C4-2B (cell line): ENCODE data around the gene CBX5.
A peak's percentile ranks its signal among the peaks of the same experiment; 100 is the strongest.

ENCODE experiments used
- H3K27ac ChIP-seq: fragments of 450-650 bp; 2 replicates; pipeline ENCODE4 v1.5.1; 2017
- ZFX ChIP-seq: fragments of 450-650 bp; IDR thresholded peaks from 2 replicates; pipeline ENCODE4 v1.6.1; 2017
- TF ChIP-seq, protein P1 (sequence below): fragments of 450-650 bp; conservative IDR thresholded peaks from 2 replicates; pipeline ENCODE4 v1.5.1; 2017; ENCODE audit warnings: mild to moderate bottlenecking

Gene CBX5

DNA sequence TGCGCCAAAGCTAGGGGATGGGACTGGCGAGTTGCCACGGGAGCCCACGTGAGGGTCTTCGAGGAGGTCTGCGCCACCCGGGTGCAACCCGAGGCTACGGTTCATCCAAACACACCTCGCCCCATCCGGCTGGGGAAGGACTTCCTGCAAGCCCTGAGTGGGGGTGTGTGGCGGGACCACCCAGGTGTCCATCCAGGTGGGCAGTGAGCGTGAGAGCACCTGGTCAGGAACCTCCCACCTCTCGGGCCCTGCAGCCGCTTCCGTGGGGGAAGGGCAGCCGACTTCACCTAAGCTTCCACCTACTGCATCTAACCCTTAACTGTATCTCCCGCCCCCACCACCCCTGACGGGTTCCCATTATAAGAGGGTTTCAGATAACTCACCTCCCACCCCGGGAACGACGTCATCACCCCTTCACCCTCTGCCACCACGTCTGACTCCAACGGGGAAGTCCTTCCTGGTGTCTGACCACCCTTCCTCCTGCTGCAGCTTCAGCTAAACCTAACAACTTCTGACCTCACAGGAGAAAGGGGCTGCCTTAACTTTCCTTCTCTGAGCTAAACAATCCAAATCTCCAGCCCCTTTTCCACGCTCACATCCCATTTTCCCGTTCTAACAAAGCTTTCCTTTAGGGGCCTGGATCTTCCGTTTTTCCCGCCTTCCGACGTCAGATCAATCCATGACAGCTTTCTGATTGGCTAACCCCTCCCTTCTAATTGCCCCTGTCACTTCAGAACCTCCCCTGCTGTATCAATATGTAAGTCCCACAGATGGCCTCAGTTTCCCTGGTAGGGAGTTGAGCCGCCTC, 63.7 kb downstream of the CBX5 start:
- H3K27ac ChIP-seq = no peak overlapping the region
- TF ChIP-seq, protein P1, sequence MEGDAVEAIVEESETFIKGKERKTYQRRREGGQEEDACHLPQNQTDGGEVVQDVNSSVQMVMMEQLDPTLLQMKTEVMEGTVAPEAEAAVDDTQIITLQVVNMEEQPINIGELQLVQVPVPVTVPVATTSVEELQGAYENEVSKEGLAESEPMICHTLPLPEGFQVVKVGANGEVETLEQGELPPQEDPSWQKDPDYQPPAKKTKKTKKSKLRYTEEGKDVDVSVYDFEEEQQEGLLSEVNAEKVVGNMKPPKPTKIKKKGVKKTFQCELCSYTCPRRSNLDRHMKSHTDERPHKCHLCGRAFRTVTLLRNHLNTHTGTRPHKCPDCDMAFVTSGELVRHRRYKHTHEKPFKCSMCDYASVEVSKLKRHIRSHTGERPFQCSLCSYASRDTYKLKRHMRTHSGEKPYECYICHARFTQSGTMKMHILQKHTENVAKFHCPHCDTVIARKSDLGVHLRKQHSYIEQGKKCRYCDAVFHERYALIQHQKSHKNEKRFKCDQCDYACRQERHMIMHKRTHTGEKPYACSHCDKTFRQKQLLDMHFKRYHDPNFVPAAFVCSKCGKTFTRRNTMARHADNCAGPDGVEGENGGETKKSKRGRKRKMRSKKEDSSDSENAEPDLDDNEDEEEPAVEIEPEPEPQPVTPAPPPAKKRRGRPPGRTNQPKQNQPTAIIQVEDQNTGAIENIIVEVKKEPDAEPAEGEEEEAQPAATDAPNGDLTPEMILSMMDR = no peak

DNA sequence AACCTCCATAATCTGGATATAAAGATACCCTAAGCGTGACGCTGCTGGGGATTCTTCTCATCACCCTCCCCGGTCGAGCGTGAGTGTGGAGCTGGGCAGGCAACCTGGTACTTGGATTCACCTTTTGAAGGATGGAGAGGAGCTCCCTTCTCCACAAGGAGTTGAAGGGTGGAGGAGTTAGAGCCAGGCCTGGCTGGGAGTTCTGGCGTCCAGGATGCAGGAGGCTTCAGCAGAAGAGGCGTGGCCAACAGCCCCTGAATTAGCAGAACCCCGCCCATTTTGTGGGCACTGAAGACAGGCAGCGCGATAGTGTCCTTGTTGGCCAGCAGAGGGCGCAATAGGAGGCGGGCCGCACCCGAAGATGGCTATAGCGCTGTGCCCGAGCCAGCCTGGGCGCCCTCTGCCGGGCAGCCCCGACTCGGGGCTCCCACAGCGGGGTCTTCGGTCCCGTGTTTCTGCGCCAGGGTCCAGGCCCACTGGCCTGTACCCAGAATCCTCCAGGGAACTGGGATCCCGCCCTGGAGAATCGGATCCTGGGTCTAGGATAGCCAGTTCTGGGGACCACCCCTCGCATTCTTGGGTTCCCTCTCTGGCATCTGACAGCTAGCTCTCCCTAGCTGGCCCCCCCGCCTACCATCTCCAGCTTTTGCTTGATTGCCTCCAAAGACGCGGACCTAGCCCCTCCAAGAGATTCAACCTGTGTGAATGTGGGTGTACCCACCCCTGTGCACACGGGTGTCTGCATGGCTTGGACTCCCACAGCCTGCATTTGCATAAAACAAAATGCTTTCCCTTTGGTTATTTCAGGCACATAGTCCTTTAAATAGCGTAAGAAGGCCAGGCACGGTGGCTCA, 65.1 kb downstream of the CBX5 start:
- no peak overlapping the region for H3K27ac ChIP-seq

DNA sequence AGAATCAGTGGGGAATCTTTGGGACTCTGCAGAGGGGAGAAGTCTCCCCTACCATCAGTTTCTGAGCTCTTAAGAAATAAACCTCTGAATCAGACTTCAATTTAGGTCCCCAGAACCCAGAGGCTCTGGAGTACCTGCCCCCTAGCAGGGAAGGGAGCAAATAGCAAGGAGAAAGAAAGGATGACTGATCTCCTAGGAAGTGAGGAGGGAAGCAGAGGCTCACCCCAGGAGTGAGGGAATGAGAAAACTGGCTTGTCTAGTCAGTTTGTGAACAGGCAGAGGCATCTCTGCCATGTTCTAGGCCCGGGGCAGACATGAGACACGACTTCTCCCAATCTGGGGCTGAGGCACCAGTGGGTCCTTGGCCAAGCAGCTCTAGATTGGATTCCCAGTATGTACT, 66.8 kb downstream of the CBX5 start:
- H3K27ac ChIP-seq = no peak overlapping the region
- no peak for TF ChIP-seq ZFX
- TF ChIP-seq, protein P1 = no peak

More for the DNA sequence above, 65.1 kb downstream of the CBX5 start:
- no peak for TF ChIP-seq ZFX
- TF ChIP-seq, protein P1 = peak; percentile 100

DNA sequence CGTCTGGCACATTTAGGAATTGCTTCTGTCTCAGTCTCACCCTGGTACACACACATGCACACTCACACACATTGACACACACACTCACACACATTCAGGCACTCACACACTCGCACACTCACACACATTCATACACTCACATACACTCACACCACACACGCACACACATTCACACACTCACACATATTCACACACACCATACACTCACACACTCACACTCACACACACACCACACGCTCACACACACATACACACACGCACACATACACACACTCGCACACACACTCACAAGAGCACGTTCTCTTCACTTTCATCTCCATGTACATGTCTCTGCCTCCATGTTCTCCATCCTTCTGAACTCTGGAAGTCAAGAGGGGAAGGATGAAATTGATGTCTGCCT, 68.0 kb downstream of the CBX5 start:
- TF ChIP-seq ZFX = no peak
- TF ChIP-seq, protein P1 = no peak
- H3K27ac ChIP-seq = no peak overlapping the region

DNA sequence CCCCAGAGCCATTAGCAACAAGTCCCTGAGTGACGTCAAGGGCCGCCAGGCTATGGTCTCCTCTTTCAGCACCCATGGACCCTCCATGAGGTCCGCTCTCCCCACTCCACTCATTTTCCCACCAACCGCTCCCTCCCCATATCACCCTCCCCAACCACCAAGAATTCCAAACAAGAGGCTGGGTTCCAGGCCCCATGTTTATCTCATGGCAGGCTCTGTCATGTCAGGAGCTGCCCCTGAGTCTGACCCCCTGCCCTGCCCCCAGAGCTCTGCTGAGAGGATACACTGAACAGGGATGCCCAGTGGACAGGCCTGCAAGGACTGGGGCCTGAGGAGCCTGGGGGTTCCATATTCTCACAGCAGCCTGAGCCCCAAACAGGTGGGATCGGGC, 69.5 kb downstream of the CBX5 start:
- TF ChIP-seq, protein P1 = no peak
- no peak for TF ChIP-seq ZFX
- H3K27ac ChIP-seq = no peak overlapping the region

DNA sequence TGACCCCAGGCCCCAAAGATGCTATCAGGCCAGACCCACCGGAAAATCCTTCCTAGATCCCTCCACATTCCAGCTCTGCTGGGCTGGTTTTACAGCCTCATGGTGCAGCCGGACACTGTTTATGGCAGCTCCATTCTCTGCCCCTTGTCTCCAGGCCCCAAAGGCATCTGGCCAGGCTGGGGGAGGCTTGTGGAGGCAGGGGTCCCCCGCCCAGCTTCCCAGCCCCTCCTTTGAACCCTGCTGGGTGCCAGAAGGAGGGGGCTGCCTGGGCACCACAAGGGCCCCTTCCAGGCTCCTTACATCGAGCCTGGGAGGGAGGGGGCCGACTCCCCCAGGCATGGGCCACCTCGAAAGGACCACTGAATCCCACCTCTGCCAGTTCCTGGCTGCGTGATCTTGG, 71.3 kb downstream of the CBX5 start:
- no peak for TF ChIP-seq ZFX
- TF ChIP-seq, protein P1 = no peak
- no peak overlapping the region for H3K27ac ChIP-seq
